Measurements from ENCODE around the gene ZNF597. TPM values are rescaled to one million over a fixed set of nuclear protein-coding genes. Genes with fewer than 3 reads are reported as not detected.

ZNF597 gene
- total RNA-seq, 1 experiment from 2014 or later, result 3.5 TPM

- H2AFZ ChIP-seq (ENCODE audit: low read length), result no peak overlapping the region
- H3T11ph ChIP-seq (ENCODE audit: low read length), result no peak overlapping the region
- no peak overlapping the region for H2BK120ac ChIP-seq (ENCODE audit: low read depth, low read length, poor library complexity, severe bottlenecking)
- no peaks in the 10 kb centered on the region for H3K27me3 ChIP-seq (ENCODE audit: insufficient read depth, low read length)
- H2BK15ac ChIP-seq (ENCODE audit: low read depth, low read length), result no peak overlapping the region
- DNase-seq, result no peak
- H4K91ac ChIP-seq (ENCODE audit: insufficient read length, low read depth, low read length), result no peak overlapping the region
- peak overlapping the region; percentile 3 to 95 (median 32); a peak in 2 of 7 replicates for H3K27ac Mint-ChIP-seq
- H2AK5ac ChIP-seq (ENCODE audit: insufficient read length, low read length), result no peak overlapping the region
- H3K4me2 ChIP-seq (ENCODE audit: insufficient read depth, insufficient read length, low read length), result peak overlapping the region; percentile 90
- H3K23ac ChIP-seq (ENCODE audit: insufficient read length, low read depth, low read length), result no peak overlapping the region
- no peaks in the 10 kb centered on the region; a peak in 1 of 7 replicates for H3K36me3 Mint-ChIP-seq (ENCODE audit: insufficient read depth in 1 of 3, low read depth in 3 of 3)
- H3K4me1 Mint-ChIP-seq, result peaks cover 38 to 41% of the 10 kb centered on the region in 2 experiments
- no peak overlapping the region for H4K5ac ChIP-seq (ENCODE audit: insufficient read length, low read depth, low read length)
- no peak overlapping the region for H3K18ac ChIP-seq (ENCODE audit: insufficient read length, low read depth, low read length)
- H3K4me1 ChIP-seq (ENCODE audit: insufficient read depth, low read length), result peaks cover 8% of the 10 kb centered on the region; the same call in 1 of the 2 replicates
- no peak overlapping the region for H3K14ac ChIP-seq (ENCODE audit: insufficient read depth, low read length)
- H3K4me3 Mint-ChIP-seq, result peak overlapping the region; percentile 92 to 96
- TF ChIP-seq, protein P1, sequence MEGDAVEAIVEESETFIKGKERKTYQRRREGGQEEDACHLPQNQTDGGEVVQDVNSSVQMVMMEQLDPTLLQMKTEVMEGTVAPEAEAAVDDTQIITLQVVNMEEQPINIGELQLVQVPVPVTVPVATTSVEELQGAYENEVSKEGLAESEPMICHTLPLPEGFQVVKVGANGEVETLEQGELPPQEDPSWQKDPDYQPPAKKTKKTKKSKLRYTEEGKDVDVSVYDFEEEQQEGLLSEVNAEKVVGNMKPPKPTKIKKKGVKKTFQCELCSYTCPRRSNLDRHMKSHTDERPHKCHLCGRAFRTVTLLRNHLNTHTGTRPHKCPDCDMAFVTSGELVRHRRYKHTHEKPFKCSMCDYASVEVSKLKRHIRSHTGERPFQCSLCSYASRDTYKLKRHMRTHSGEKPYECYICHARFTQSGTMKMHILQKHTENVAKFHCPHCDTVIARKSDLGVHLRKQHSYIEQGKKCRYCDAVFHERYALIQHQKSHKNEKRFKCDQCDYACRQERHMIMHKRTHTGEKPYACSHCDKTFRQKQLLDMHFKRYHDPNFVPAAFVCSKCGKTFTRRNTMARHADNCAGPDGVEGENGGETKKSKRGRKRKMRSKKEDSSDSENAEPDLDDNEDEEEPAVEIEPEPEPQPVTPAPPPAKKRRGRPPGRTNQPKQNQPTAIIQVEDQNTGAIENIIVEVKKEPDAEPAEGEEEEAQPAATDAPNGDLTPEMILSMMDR (conservative IDR thresholded peaks at IDR 0.05), result no peak
- H3K9ac ChIP-seq (ENCODE audit: extremely low read depth, insufficient read length, low read length), result no peak overlapping the region
- H3K27me3 Mint-ChIP-seq (ENCODE audit: low read depth), result no peaks in the 10 kb centered on the region
- no peak overlapping the region for H2BK12ac ChIP-seq (ENCODE audit: insufficient read length, low read depth, low read length)
- H3K56ac ChIP-seq (ENCODE audit: insufficient read length, low read depth, low read length), result no peak overlapping the region
- no peak overlapping the region for H3K27ac ChIP-seq (ENCODE audit: insufficient read length, low read depth, low read length)
- H3K79me2 ChIP-seq (ENCODE audit: insufficient read depth, low read length), result peaks cover 24% of the 10 kb centered on the region
- H2BK5ac ChIP-seq (ENCODE audit: insufficient read length, low read length), result no peak overlapping the region
- no peaks in the 10 kb centered on the region for H4K20me1 ChIP-seq (ENCODE audit: control insufficient read depth, insufficient read depth, insufficient read length)
- H3K79me1 ChIP-seq (ENCODE audit: insufficient read depth, low read depth, low read length, poor library complexity, severe bottlenecking), result peaks cover 7% of the 10 kb centered on the region
- no peak overlapping the region for H3K4ac ChIP-seq (ENCODE audit: low read depth, low read length)
- no peaks in the 10 kb centered on the region for H3K9me3 Mint-ChIP-seq
- H3K23me2 ChIP-seq (ENCODE audit: insufficient read length, low read depth, low read length, poor library complexity, severe bottlenecking), result peaks cover 8% of the 10 kb centered on the region
- no CpG with 5 or more reads among the region's 9 CpGs for WGBS (ENCODE audit: extremely low coverage, insufficient read length, low lambda C conversion rate)
- no peak overlapping the region for H4K8ac ChIP-seq (replicated peaks; ENCODE audit: insufficient read length, low read depth, low read length)
- no peaks in the 10 kb centered on the region for H3K9me3 ChIP-seq (ENCODE audit: control insufficient read depth, low read depth, low read length)
- no peak overlapping the region for H2BK20ac ChIP-seq (ENCODE audit: low read depth, low read length, poor library complexity, severe bottlenecking)
Measured at GRCh38 chr16:3459401-3460090, 16.2 kb upstream of the ZNF597 start.

Data from H9 (cell line).